Stimulated activated CD8-positive, alpha-beta memory T cell treated with anti-CD3 and anti-CD28 coated beads, Interleukin-2, amount 100 ng/mL, for 1 hour (primary cell): Measurements from ENCODE around the gene USP17L24.
"Not testable (repeated sequence)": the region's sequence is repeated elsewhere in the genome, so short reads cannot be mapped to it uniquely, and the experiment has no call there.

Experiments
- DNase-seq, 2 donors: peaks; one replicate each; pipeline ENCODE4 v3.0.0-alpha.2; 2020; ENCODE audit warnings: low read depth in 2 of 2

USP17L24 gene, protein sequence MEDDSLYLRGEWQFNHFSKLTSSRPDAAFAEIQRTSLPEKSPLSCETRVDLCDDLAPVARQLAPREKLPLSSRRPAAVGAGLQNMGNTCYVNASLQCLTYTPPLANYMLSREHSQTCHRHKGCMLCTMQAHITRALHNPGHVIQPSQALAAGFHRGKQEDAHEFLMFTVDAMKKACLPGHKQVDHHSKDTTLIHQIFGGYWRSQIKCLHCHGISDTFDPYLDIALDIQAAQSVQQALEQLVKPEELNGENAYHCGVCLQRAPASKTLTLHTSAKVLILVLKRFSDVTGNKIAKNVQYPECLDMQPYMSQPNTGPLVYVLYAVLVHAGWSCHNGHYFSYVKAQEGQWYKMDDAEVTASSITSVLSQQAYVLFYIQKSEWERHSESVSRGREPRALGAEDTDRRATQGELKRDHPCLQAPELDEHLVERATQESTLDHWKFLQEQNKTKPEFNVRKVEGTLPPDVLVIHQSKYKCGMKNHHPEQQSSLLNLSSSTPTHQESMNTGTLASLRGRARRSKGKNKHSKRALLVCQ

GRCh38 chr4:9324865-9325264 is at the start of gene USP17L24:
Gene USP17L24 (plus strand): TSS chr4:9325165. CDS start chr4:9325165, 0 bp downstream.
- DNase-seq, result not testable (repeated sequence)

DNA sequence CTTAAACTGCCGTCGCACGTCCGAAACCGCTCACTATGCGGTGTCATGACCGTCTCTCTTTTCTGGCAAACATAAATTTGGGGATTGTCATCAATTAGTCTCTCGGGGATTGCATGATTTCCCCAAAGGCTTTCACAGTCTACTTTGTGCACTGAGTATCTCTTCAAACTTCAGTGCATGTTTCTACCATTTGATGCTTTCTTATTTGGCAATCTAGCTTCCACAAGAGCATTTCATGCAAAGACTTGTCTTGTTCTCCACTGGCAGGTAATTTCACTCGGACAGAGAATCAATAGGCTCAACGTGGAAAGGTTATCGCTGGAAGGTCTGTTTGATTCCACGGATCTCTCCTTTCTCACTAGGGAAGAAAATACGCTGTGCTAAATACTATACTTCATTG is 774 bp upstream of the USP17L24 start:
- not testable (repeated sequence) for DNase-seq

DNA sequence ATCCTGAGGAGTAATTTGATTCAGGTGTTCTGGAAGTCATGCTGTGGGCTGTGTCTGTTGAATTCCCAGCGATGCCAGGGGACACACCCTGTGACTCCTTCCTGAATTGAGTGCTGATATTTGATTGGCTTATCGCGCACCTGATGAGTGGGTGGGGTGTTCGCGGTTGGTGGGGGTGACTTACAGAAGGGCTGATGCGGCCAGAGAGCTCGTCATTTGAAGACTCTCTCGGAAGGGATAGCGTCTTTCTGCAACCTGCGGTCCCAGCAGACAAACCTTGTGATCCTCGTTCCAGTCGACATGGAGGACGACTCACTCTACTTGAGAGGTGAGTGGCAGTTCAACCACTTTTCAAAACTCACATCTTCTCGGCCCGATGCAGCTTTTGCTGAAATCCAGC is 4.6 kb downstream of the USP17L24 start, which contains the start of gene USP17L25:
USP17L25 (plus strand) TSS at position 301 of the 400 bp plus-strand sequence; CDS start at position 301, 0 bp downstream.
- DNase-seq, result not testable (repeated sequence)

GRCh38 chr4:9334358-9334757 is 9.4 kb downstream of the USP17L24 start, which contains the start of gene USP17L26:
Gene USP17L26 (plus strand): TSS chr4:9334658. CDS start chr4:9334658, 0 bp downstream.
- DNase-seq, result not testable (repeated sequence)

GRCh38 chr4:9339103-9339502 is 14.1 kb downstream of the USP17L24 start, which contains the start of gene USP17L5:
Gene USP17L5 (plus strand): TSS chr4:9339403. CDS start chr4:9339403, 0 bp downstream.
- DNase-seq, result not testable (repeated sequence)

DNA sequence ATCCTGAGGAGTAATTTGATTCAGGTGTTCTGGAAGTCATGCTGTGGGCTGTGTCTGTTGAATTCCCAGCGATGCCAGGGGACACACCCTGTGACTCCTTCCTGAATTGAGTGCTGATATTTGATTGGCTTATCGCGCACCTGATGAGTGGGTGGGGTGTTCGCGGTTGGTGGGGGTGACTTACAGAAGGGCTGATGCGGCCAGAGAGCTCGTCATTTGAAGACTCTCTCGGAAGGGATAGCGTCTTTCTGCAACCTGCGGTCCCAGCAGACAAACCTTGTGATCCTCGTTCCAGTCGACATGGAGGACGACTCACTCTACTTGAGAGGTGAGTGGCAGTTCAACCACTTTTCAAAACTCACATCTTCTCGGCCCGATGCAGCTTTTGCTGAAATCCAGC is 18.9 kb downstream of the USP17L24 start, which contains the start of gene USP17L27:
USP17L27 (plus strand) TSS at position 301 of the 400 bp plus-strand sequence; CDS start at position 301, 0 bp downstream.
- not testable (repeated sequence) for DNase-seq

DNA sequence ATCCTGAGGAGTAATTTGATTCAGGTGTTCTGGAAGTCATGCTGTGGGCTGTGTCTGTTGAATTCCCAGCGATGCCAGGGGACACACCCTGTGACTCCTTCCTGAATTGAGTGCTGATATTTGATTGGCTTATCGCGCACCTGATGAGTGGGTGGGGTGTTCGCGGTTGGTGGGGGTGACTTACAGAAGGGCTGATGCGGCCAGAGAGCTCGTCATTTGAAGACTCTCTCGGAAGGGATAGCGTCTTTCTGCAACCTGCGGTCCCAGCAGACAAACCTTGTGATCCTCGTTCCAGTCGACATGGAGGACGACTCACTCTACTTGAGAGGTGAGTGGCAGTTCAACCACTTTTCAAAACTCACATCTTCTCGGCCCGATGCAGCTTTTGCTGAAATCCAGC is 23.6 kb downstream of the USP17L24 start, which contains the start of gene USP17L28:
USP17L28 (plus strand) TSS at position 301 of the 400 bp plus-strand sequence; CDS start at position 301, 0 bp downstream.
- DNase-seq, result not testable (repeated sequence)

DNA sequence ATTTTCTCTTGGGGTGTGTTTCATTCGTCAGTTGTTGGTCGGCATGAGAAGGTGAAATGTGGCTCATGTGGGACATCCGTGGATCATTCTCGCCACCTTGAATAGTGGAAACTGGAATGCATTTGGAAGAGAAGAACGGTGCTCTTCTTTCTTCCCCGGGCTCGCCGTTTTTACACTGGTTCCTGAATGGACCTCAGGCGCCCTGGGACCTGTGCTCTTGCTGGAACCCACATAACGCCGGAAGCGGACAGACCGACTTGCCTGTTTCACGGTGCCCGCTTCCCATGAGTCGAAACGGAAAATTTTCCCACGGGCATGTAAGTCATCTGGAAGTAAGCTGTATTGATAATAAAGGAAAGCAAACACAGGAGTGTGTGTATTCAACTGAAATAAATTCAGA is 25.9 kb downstream of the USP17L24 start:
- not testable (repeated sequence) for DNase-seq

GRCh38 chr4:9353338-9353737 is 28.4 kb downstream of the USP17L24 start, which contains the start of gene USP17L29:
Gene USP17L29 (plus strand): TSS chr4:9353638. CDS start chr4:9353638, 0 bp downstream.
- DNase-seq, result not testable (repeated sequence)

DNA sequence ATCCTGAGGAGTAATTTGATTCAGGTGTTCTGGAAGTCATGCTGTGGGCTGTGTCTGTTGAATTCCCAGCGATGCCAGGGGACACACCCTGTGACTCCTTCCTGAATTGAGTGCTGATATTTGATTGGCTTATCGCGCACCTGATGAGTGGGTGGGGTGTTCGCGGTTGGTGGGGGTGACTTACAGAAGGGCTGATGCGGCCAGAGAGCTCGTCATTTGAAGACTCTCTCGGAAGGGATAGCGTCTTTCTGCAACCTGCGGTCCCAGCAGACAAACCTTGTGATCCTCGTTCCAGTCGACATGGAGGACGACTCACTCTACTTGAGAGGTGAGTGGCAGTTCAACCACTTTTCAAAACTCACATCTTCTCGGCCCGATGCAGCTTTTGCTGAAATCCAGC is 37.9 kb downstream of the USP17L24 start, which contains the start of gene USP17L30:
USP17L30 (plus strand) TSS at position 301 of the 400 bp plus-strand sequence; CDS start at position 301, 0 bp downstream.
- not testable (repeated sequence) for DNase-seq
